ENCODE data around the gene UBE2I. TPM values are rescaled to one million over a fixed set of nuclear protein-coding genes. Genes with fewer than 3 reads are reported as not detected.

The UBE2I gene
- total RNA-seq, 1 donor: 108 TPM

DNA sequence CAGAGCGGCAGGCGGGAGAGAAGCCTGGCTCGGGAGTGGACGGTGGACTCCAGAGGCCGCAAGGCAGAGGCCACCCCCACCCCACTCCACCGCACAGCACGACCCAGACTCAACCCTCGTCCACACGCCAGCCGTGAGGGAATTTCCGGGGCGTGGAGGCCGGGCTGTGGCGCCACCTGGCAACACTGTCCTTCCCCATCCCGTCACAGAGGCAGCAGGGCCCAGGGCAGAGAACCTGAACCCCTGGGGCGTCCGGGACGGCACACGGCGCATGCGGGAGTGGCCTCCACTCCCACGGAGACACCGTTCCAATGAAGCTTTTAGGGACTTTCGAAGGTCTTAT, 65.8 kb downstream of the UBE2I start:
- H3K4me1 ChIP-seq (ENCODE audit: insufficient read depth, low read length): peaks cover 19% of the 10 kb centered on the region
- no peak overlapping the region for H3K4me3 ChIP-seq (ENCODE audit: low read length)
- no peaks in the 10 kb centered on the region for H3K9me3 ChIP-seq (ENCODE audit: low read depth, low read length)
- H3K27me3 ChIP-seq (ENCODE audit: insufficient read depth, low read length): no peaks in the 10 kb centered on the region

DNA sequence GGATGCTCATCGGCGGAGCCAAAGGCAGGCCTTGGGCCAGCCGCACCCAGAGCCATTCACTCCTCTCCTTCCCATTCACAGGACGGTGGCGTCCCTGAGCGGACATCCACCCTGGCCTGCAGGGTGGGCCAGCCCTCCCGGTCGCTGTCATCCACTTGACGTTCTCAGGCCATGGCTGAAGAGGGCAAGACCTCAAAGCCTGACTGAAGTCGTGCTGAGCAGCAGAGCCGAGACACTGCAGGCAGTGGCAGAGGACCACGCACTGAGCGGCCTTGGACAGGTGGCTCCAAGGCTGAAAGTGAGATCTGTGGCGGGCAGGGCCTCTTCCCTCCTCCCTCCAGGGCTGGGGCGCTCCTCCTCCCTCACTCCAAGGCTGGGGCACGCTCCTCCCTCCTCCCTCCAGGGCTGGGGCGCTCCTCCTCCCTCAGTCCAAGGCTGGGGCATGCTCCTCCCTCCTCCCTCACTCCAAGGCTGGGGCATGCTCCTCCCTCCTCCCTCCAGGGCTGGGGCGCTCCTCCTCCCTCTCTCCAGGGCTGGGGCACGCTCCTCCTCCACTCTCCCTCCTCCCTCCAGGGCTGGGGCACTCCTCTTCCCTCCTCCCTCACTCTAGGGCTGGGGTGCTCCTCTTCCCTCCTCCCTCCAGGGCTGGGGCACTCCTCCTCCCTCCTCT, 66.4 kb downstream of the UBE2I start:
- Histone ChIP-seq H3K9me3 (ENCODE audit: low read depth, low read length) (no peaks in the 10 kb centered on the region), H3K4me3 (ENCODE audit: low read length) (no peak overlapping the region), H3K27me3 (ENCODE audit: insufficient read depth, low read length) (no peaks in the 10 kb centered on the region), H3K4me1 (ENCODE audit: insufficient read depth, low read length) (peaks cover 20% of the 10 kb centered on the region)

Other genes starting within 250 kb of the UBE2I start
- gene SSTR5, start 236.9 kb upstream of the UBE2I start, total RNA-seq: not detected
- gene C1QTNF8, start 213.4 kb upstream of the UBE2I start, total RNA-seq: not detected
- gene CACNA1H, start 156.5 kb upstream of the UBE2I start, total RNA-seq: 0.52 TPM
- gene TPSG1, start 84.4 kb upstream of the UBE2I start, total RNA-seq: not detected
- gene TPSB2, start 79.5 kb upstream of the UBE2I start, total RNA-seq: not detected
- gene TPSAB1, start 68.9 kb upstream of the UBE2I start, total RNA-seq: not detected
- not detected for gene TPSD1, start 53.6 kb upstream of the UBE2I start, total RNA-seq
- gene BAIAP3, start 24.0 kb downstream of the UBE2I start, total RNA-seq: 2.3 TPM
- gene TSR3, start 42.2 kb downstream of the UBE2I start, total RNA-seq: 21.3 TPM
- 29.8 TPM for gene GNPTG, start 42.3 kb downstream of the UBE2I start, total RNA-seq
- 18.4 TPM for gene UNKL, start 105.1 kb downstream of the UBE2I start, total RNA-seq
- gene UQCC4, start 111.1 kb downstream of the UBE2I start, total RNA-seq: 4.3 TPM
- 0.84 TPM for gene PERCC1, start 121.4 kb downstream of the UBE2I start, total RNA-seq
- gene CCDC154, start 134.9 kb downstream of the UBE2I start, total RNA-seq: 0.21 TPM
- gene CLCN7, start 165.4 kb downstream of the UBE2I start, total RNA-seq: 58.2 TPM
- not detected for gene PTX4, start 179.3 kb downstream of the UBE2I start, total RNA-seq
- gene TELO2, start 183.7 kb downstream of the UBE2I start, total RNA-seq: 10.2 TPM
- gene TMEM204, start 224.0 kb downstream of the UBE2I start, total RNA-seq: 12.6 TPM

All from mononuclear cell (primary cell).